GM10248 (cell line): Measurements from ENCODE around the gene EXD3.
"Not testable (repeated sequence)": the region's sequence is repeated elsewhere in the genome, so short reads cannot be mapped to it uniquely, and the experiment has no call there.

Experiments
- CTCF ChIA-PET: fragments of 300-600 bp; sonication (Branson Sonifier 250); formaldehyde crosslinking; extraction: SDS; loops from one replicate; lab custom pipeline; 2021; ENCODE audit warnings: antibody characterized with exemption; lab: Yijun Ruan, JAX
- POLR2A ChIA-PET: fragments of 350-650 bp; sonication (Branson Sonifier 250); formaldehyde crosslinking; extraction: SDS; loops from one replicate; lab custom pipeline; 2020; ENCODE audit warnings: antibody characterized with exemption; lab: Yijun Ruan, JAX
- DNase-seq: peaks from one replicate; pipeline ENCODE4 v3.0.0; 2012; ENCODE audit errors: extremely low spot score
- TF ChIP-seq, protein P1 (sequence below): IDR thresholded peaks from 2 replicates; pipeline ENCODE4 v1.5.1; 2012; ENCODE audit warnings: mild to moderate bottlenecking, low read depth; ENCODE audit errors: extremely low read depth, missing control alignments, control extremely low read depth

EXD3 gene

GRCh38 chr9:137410891-137411249 lies 12.1 kb downstream of the EXD3 start:
- TF ChIP-seq, protein P1, sequence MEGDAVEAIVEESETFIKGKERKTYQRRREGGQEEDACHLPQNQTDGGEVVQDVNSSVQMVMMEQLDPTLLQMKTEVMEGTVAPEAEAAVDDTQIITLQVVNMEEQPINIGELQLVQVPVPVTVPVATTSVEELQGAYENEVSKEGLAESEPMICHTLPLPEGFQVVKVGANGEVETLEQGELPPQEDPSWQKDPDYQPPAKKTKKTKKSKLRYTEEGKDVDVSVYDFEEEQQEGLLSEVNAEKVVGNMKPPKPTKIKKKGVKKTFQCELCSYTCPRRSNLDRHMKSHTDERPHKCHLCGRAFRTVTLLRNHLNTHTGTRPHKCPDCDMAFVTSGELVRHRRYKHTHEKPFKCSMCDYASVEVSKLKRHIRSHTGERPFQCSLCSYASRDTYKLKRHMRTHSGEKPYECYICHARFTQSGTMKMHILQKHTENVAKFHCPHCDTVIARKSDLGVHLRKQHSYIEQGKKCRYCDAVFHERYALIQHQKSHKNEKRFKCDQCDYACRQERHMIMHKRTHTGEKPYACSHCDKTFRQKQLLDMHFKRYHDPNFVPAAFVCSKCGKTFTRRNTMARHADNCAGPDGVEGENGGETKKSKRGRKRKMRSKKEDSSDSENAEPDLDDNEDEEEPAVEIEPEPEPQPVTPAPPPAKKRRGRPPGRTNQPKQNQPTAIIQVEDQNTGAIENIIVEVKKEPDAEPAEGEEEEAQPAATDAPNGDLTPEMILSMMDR = no peak
- CTCF ChIA-PET = interaction anchor here (1.2 to 5.1 kb wide), 3 partner anchors 12 to 109 kb away, joined by 4 to 30 read pairs (median 9); partner anchors contain the start of genes EXD3, NOXA1 and NRARP
- POLR2A ChIA-PET = no interaction called here
- DNase-seq = no peak

DNA sequence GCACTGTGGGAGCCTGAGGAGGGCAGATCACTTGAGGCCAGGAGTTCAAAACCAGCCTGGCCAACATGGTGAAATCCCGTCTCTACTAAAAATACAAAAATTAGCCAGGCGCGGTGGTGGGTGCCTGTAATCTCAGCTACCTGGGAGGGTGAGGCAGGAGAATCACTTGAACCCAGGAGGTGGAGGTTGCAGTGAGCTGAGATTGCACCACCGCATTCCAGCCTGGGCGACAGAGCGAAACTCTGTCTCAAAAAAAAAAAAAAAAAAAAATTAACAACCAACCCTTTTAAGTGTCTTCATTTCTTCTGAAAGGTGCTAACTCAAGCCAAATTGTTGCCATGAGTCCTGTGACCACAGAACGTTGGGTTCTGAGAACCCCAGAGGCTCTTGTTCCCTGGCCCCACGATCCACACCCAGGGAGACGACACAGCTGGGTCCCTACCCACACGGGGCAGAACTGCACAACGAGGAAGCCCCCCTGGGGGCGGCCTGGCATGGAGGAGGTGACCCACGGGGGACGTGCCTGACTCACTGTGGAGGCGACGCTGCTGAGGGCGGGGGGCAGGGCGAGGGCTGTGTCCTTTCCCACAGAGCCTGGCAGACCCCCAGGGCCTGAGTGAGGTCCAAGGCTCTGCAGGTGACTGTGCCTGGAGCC lies 12.6 kb downstream of the EXD3 start:
- CTCF ChIA-PET = interaction anchor here (0.8 to 5.1 kb wide), 5 partner anchors 13 to 124 kb away, joined by 3 to 30 read pairs (median 4); partner anchors contain the start of genes EXD3, NOXA1 and NRARP
- POLR2A ChIA-PET, DNase-seq: not testable (repeated sequence)

- ChIA-PET CTCF (interaction anchor here (0.7 to 5.1 kb wide), 5 partner anchors 13 to 123 kb away, joined by 3 to 30 read pairs (median 7); partner anchors contain the start of genes EXD3, NOXA1 and NRARP), POLR2A (no interaction called here)
- DNase-seq = no peak
- TF ChIP-seq, protein P1 = no peak
Observed at GRCh38 chr9:137409515-137409914, 13.4 kb downstream of the EXD3 start.

DNA sequence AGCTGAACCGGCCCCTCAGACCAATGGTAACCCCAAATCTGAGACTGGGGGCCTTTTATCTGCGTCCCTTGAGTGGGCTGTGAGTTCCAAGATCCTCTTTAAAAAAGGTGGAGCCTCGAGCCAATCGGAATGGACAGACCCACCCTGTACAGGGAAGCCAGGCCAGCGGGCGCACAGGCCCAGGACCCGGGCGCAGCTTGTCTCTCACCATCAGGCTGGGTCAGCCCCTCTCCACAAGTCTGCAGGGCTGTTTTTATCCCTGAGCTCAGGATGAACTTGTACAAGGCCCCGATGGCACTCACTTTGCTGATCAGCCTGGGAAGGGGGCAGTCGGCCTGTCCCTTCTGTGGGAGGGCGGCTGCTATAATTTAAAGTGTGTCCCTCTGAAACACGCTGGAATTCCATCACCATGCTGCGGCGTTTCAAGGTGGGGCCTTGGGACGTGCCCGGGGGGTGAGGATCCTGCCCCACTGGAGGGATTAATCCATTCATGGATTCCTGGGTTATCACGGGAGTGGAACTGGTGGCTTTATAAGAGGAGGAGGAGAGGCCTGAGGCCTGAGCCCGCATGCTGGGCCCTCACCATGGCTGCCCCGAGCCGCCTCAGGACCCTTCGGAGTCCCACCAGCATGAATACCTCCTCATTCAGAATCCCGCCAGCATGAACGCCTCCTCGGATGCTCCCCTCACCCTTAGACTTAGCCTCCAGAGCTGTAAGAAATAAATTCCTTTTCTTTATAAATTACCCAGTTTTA lies 14.1 kb downstream of the EXD3 start:
- TF ChIP-seq, protein P1 = no peak
- POLR2A ChIA-PET = no interaction called here
- CTCF ChIA-PET = interaction anchor here (0.7 to 5.1 kb wide), 6 partner anchors 14 to 126 kb away, joined by 3 to 30 read pairs (median 5); partner anchors contain the start of genes EXD3, NOXA1 and NRARP
- DNase-seq = no peak

DNA sequence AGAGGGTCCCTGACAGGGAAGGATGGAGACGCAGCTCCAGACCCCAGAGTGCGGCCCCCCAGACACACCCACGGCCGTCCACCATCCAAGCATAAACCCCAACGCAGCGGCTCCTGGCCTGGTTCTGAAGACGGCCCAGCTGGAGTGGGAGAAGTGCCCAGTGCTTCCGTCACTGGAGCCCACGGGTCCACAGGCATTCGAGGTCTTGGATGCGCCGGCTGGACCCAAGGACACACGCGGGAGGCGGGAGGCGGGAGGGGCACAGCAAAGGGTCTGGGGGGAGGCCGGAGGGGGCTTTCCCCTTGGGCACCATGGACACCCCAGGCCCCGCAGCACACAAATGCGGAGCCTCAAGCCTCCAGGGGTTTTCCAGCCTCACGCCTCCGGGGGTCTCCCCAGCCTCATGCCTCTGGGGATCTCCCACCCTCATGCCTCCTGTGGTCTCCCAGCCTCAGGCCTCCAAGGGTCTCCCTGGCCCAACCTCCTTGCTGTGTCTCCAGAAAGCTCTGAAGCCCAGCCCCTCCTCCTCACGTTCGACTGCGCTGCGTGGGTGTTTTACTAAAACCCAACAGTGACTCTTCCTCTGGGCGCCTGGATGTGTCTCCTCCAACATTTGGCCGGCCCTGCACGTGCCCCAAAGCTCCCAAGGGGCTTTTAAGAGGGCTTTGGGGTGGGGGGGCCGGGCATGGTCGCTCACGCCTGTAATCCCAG lies 15.2 kb downstream of the EXD3 start:
- POLR2A ChIA-PET = interaction anchor here (0.9 kb wide), 1 partner anchor 106 kb away, joined by 3 read pairs; the partner anchor contains the start of gene NRARP
- CTCF ChIA-PET = interaction anchor here (1.0 to 5.1 kb wide), 4 partner anchors 15 to 125 kb away, joined by 3 to 30 read pairs (median 5); partner anchors contain the start of genes EXD3 and NOXA1
- no peak for DNase-seq
- TF ChIP-seq, protein P1 = no peak

DNA sequence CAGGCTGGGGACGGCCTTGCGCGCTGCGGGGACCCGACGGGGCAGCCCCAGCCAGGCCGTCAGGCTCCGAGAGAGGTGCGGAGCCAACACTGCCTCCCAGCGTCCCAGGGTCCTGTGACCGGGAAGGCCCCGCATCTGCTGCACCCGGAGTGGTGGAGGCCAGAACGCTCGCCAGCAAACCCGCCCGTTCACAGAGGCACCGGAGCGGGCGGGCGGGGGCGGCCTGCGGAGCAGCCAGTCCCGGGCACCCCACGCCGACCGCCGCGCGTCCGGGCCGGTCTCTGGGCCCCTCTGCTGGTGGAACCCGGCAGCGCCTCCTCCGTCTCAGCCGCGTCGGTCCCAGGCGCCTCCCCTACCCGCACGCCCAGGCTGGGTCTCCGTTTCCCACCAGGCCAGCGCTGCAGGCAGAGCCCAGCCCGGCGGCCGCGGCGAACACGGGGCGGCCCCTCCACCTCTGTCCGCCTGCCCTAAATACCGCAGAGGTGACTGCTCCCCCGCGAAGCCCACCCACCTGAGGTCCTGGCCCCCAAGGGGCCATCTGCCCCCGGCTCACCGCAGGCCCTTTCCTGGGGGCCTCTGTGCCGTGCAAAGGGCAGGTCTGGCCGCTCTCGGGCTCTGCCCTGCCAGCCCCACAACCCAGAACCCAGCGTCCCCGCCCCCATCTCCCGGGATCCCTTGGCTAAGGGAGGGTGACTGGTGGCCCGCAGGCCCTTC lies 15.9 kb downstream of the EXD3 start:
- DNase-seq = peak; percentile 86
- TF ChIP-seq, protein P1 = peak; percentile 80
- ChIA-PET CTCF (interaction anchor here (1.0 to 2.0 kb wide), 2 partner anchors 108 to 120 kb away, joined by 3 to 7 read pairs; no protein-coding TSS in a partner anchor), POLR2A (no interaction called here)
